Upper lobe of left lung (tissue), 4 donors: ENCODE data around the gene ZNF443.

Source experiments
- CTCF ChIP-seq, 6 experiments: fragments of 450-650 bp in 4 of 6; fragments of 200-600 bp in 2 of 6; sonication (generic) in 2 of 6; IDR thresholded peaks; one replicate each; pipeline ENCODE4 v1.5.1; 2016 to 2019; ENCODE audit warnings: antibody characterized with exemption in 6 of 6
- EP300 ChIP-seq, 4 donors: sonication (generic); formaldehyde crosslinking; IDR thresholded peaks; one replicate each; pipeline ENCODE4 v1.5.1; 2017; ENCODE audit warnings: antibody characterized with exemption in 4 of 4, control low read depth in 2 of 4
- POLR2A ChIP-seq, 4 donors: fragments of 450-650 bp; IDR thresholded peaks; one replicate each; pipeline ENCODE4 v1.5.1; 2016 to 2017; ENCODE audit warnings: antibody characterized with exemption in 4 of 4, mild to moderate bottlenecking in 2 of 4
- POLR2AphosphoS5 ChIP-seq, 2 donors: sonication (generic); formaldehyde crosslinking; IDR thresholded peaks; one replicate each; pipeline ENCODE4 v1.5.1; 2017; ENCODE audit warnings: antibody characterized with exemption in 2 of 2

- no peak for TF ChIP-seq CTCF (IDR thresholded peaks at IDR 0.05)
- TF ChIP-seq EP300 (IDR thresholded peaks at IDR 0.05) = no peak
- TF ChIP-seq POLR2A (IDR thresholded peaks at IDR 0.05) = no peak
- TF ChIP-seq POLR2AphosphoS5 (IDR thresholded peaks at IDR 0.05) = no peak
Observed at GRCh38 chr19:12448808-12449207, 8.0 kb upstream of the ZNF443 start.
